Neuronal stem cell (in vitro differentiated cells): ENCODE measurements around the gene LGALS3BP.

Source experiments
- DNase-seq: peaks from one replicate; pipeline ENCODE4 v3.0.0-alpha.2; 2013; ENCODE audit warnings: low spot score
- H2AFZ ChIP-seq: one replicate; pipeline ENCODE4 v1.6.1; 2013; ENCODE audit warnings: mild to moderate bottlenecking, low read length, inconsistent platforms
- H2AK5ac ChIP-seq: 2 replicates; pipeline ENCODE4 v1.6.1; 2013; ENCODE audit warnings: low read depth, mild to moderate bottlenecking, inconsistent platforms, low read length, moderate library complexity, mixed read lengths
- H2BK120ac ChIP-seq: 2 replicates; pipeline ENCODE4 v1.6.1; 2013; ENCODE audit warnings: low read depth, mild to moderate bottlenecking, inconsistent platforms, low read length, moderate library complexity, mixed read lengths
- H2BK12ac ChIP-seq: one replicate; pipeline ENCODE4 v1.6.1; 2013; ENCODE audit warnings: low read length, inconsistent platforms
- H2BK15ac ChIP-seq: 2 replicates; pipeline ENCODE4 v1.6.1; 2013; ENCODE audit warnings: mild to moderate bottlenecking, low read length, inconsistent platforms, mixed read lengths
- H2BK5ac ChIP-seq: one replicate; pipeline ENCODE4 v1.6.1; 2013; ENCODE audit warnings: inconsistent platforms, mild to moderate bottlenecking, low read length, moderate library complexity
- H3K14ac ChIP-seq: one replicate; pipeline ENCODE4 v1.6.1; 2013; ENCODE audit warnings: low read length, inconsistent platforms
- H3K18ac ChIP-seq: 2 replicates; pipeline ENCODE4 v1.6.1; 2013; ENCODE audit warnings: low read length, inconsistent platforms
- H3K23ac ChIP-seq: 2 replicates; pipeline ENCODE4 v1.6.1; 2013; ENCODE audit warnings: low read depth, mild to moderate bottlenecking, mixed read lengths, low read length, inconsistent platforms; ENCODE audit not compliant: poor library complexity
- H3K27ac ChIP-seq: replicated peaks from 3 replicates; pipeline ENCODE4 v1.5.1; 2013; ENCODE audit warnings: low read length, inconsistent platforms
- H3K27me3 ChIP-seq, 3 experiments: 2 replicates each; pipeline ENCODE4 v1.6.1; 2013; ENCODE audit warnings: low read length in 3 of 3, mild to moderate bottlenecking in 2 of 3, inconsistent platforms in 1 of 3, low read depth in 1 of 3, mixed read lengths in 1 of 3, moderate library complexity in 1 of 3; ENCODE audit not compliant: control insufficient read depth in 3 of 3, insufficient read depth in 3 of 3
- H3K36me3 ChIP-seq, 2 donors: replicated peaks in 1 of 2; 2 replicates each; pipeline ENCODE4 v1.6.1; 2013; ENCODE audit warnings: low read length in 2 of 2; ENCODE audit not compliant: control insufficient read depth in 2 of 2, insufficient read depth in 2 of 2
- H3K4ac ChIP-seq: 2 replicates; pipeline ENCODE4 v1.6.1; 2013; ENCODE audit warnings: inconsistent platforms, mild to moderate bottlenecking, low read length, moderate library complexity
- H3K4me1 ChIP-seq, 2 donors: 1 replicate in 1 of 2; 2 replicates in 1 of 2; pipeline ENCODE4 v1.6.1; 2013; ENCODE audit warnings: low read length in 2 of 2, low read depth in 1 of 2; ENCODE audit not compliant: control insufficient read depth in 2 of 2, insufficient read depth in 1 of 2
- H3K4me2 ChIP-seq: one replicate; pipeline ENCODE4 v1.6.1; 2013; ENCODE audit warnings: mild to moderate bottlenecking, low read length, inconsistent platforms; ENCODE audit not compliant: insufficient read depth, poor library complexity, severe bottlenecking
- H3K4me3 ChIP-seq, 2 donors: 2 replicates each; pipeline ENCODE4 v1.5.1; 2013; ENCODE audit warnings: low read length in 2 of 2, mild to moderate bottlenecking in 2 of 2, inconsistent platforms in 1 of 2, moderate library complexity in 1 of 2
- H3K79me1 ChIP-seq: one replicate; pipeline ENCODE4 v1.6.1; 2013; ENCODE audit warnings: low read depth, mild to moderate bottlenecking, inconsistent platforms, low read length, moderate library complexity
- H3K9ac ChIP-seq: one replicate; pipeline ENCODE4 v1.6.1; 2013; ENCODE audit warnings: mild to moderate bottlenecking, low read depth, low read length, inconsistent platforms; ENCODE audit not compliant: poor library complexity
- H3K9me3 ChIP-seq, 2 donors: replicated peaks in 1 of 2; 2 replicates each; pipeline versions ENCODE3 to v1.6.1; 2013; ENCODE audit warnings: low read length in 2 of 2, mild to moderate bottlenecking in 2 of 2, inconsistent platforms in 1 of 2, low read depth in 1 of 2, mixed read lengths in 1 of 2, moderate library complexity in 1 of 2; ENCODE audit not compliant: control insufficient read depth in 2 of 2, insufficient read depth in 1 of 2
- H4K8ac ChIP-seq: one replicate; pipeline ENCODE4 v1.6.1; 2013; ENCODE audit warnings: low read depth, mild to moderate bottlenecking, inconsistent platforms, low read length, moderate library complexity
- H4K91ac ChIP-seq: one replicate; pipeline ENCODE4 v1.6.1; 2013; ENCODE audit warnings: low read length, low read depth, mild to moderate bottlenecking, inconsistent platforms; ENCODE audit not compliant: poor library complexity
- WGBS, 2 donors: extraction: QIAGEN DNeasy Blood & Tissue Kit; methylation state at CpG; one replicate each; pipeline ENCODE4 v1.1.7; 2013; ENCODE audit warnings: missing lambda C conversion rate in 2 of 2, mixed read lengths in 1 of 2; ENCODE audit not compliant: insufficient read length in 2 of 2, insufficient replicate concordance in 1 of 2; ENCODE audit errors: extremely low coverage in 2 of 2; 5-methylcytosine and 5-hydroxymethylcytosine counted together

LGALS3BP gene

GRCh38 chr17:78937561-78937960 lies 42.2 kb downstream of the LGALS3BP start:
- no peak overlapping the region for H2AK5ac ChIP-seq
- no peak overlapping the region for H2BK120ac ChIP-seq
- peaks cover 19 to 21% of the 10 kb centered on the region in 2 donors for H3K4me1 ChIP-seq
- no peak overlapping the region for H3K9ac ChIP-seq
- peak overlapping the region; percentile 21 for H3K18ac ChIP-seq
- H4K8ac ChIP-seq: no peak overlapping the region
- H3K4me3 ChIP-seq: no peak overlapping the region
- no peak overlapping the region for H4K91ac ChIP-seq
- DNase-seq: no peak
- H2AFZ ChIP-seq: no peak overlapping the region
- H3K4ac ChIP-seq: no peak overlapping the region
- H2BK12ac ChIP-seq: no peak overlapping the region
- no peak overlapping the region for H2BK15ac ChIP-seq
- no CpG with 5 or more reads among the region's 11 CpGs for WGBS, 2 donors
- no peak overlapping the region for H2BK5ac ChIP-seq
- no peak overlapping the region for H3K14ac ChIP-seq
- no peak overlapping the region for H3K4me2 ChIP-seq
- H3K36me3 ChIP-seq: no peaks in the 10 kb centered on the region
- no peaks in the 10 kb centered on the region for H3K79me1 ChIP-seq
- no peaks in the 10 kb centered on the region for H3K9me3 ChIP-seq
- H3K23ac ChIP-seq: no peak overlapping the region
- peaks cover 0 to 8% (median 0%) of the 10 kb centered on the region in 3 experiments for H3K27me3 ChIP-seq
- H3K27ac ChIP-seq: no peak overlapping the region

- Histone ChIP-seq H4K8ac (no peak overlapping the region), H3K4me2 (no peak overlapping the region), H3K9me3 (no peaks in the 10 kb centered on the region), H3K9ac (no peak overlapping the region), H2AFZ (no peak overlapping the region), H2AK5ac (peak overlapping the region; percentile 94), H3K4ac (no peak overlapping the region), H3K4me3 (no peak overlapping the region), H2BK5ac (peak overlapping the region; percentile 7), H2BK12ac (peak overlapping the region; percentile 95), H3K79me1 (no peaks in the 10 kb centered on the region), H3K4me1 (peaks cover 18% of the 10 kb centered on the region in 2 donors), H3K27ac (no peak overlapping the region), H2BK15ac (peak overlapping the region; percentile 97), H3K36me3 (no peaks in the 10 kb centered on the region), H3K18ac (peak overlapping the region; percentile 94), H3K14ac (peak overlapping the region; percentile 26), H3K23ac (peak overlapping the region; percentile 85), H3K27me3 (peaks cover 0 to 8% (median 0%) of the 10 kb centered on the region in 3 experiments), H2BK120ac (peak overlapping the region; percentile 56), H4K91ac (no peak overlapping the region)
- DNase-seq: no peak
- no CpG with 5 or more reads among the region's 33 CpGs for WGBS, 2 donors
Observed at GRCh38 chr17:78935419-78936323, 44.1 kb downstream of the LGALS3BP start.

- H3K4ac ChIP-seq: no peak overlapping the region
- no peak for DNase-seq
- peak overlapping the region; percentile 82 for H3K18ac ChIP-seq
- no peak overlapping the region for H3K4me3 ChIP-seq
- H2BK5ac ChIP-seq: no peak overlapping the region
- peak overlapping the region; percentile 97 for H2BK15ac ChIP-seq
- H3K9me3 ChIP-seq: no peaks in the 10 kb centered on the region
- peaks cover 0 to 8% (median 0%) of the 10 kb centered on the region in 3 experiments for H3K27me3 ChIP-seq
- peak overlapping the region; percentile 95 for H2BK12ac ChIP-seq
- no peak overlapping the region for H2BK120ac ChIP-seq
- H3K4me1 ChIP-seq: peaks cover 16 to 18% of the 10 kb centered on the region in 2 donors
- no peak overlapping the region for H4K91ac ChIP-seq
- peak overlapping the region; percentile 85 for H3K23ac ChIP-seq
- H3K27ac ChIP-seq: no peak overlapping the region
- H3K79me1 ChIP-seq: no peaks in the 10 kb centered on the region
- no CpG with 5 or more reads among the region's 19 CpGs for WGBS, 2 donors
- no peak overlapping the region for H3K9ac ChIP-seq
- no peaks in the 10 kb centered on the region for H3K36me3 ChIP-seq
- no peak overlapping the region for H3K4me2 ChIP-seq
- peak overlapping the region; percentile 94 for H2AK5ac ChIP-seq
- H3K14ac ChIP-seq: peak overlapping the region; percentile 26
- no peak overlapping the region for H4K8ac ChIP-seq
- peak overlapping the region; percentile 64 for H2AFZ ChIP-seq
Observed at GRCh38 chr17:78934681-78935418, 44.9 kb downstream of the LGALS3BP start.
